GM12878 (cell line): ENCODE measurements around the gene BNIPL. TPM values are rescaled to one million over a fixed set of nuclear protein-coding genes. Genes with fewer than 3 reads are reported as not detected.

Source experiments
- ATAC-seq: fragments of 200-7000 bp; cut with Tn5 transposase; 3 replicates; pipeline ENCODE4 v1.9.1; 2020; ENCODE audit warnings: mild to moderate bottlenecking, moderate library complexity
- BruUV-seq: library from RNA; stranded (reverse); fragments of 400-500 nt; replicated peaks from 2 replicates; lab custom pipeline; 2021; lab: Mats Ljungman, UMichigan
- CTCF ChIA-PET: fragments of 300-600 bp; sonication (Branson Sonifier 250); formaldehyde crosslinking; extraction: SDS; loops from one replicate; lab custom pipeline; 2021; ENCODE audit warnings: inconsistent platforms; lab: Yijun Ruan, JAX
- POLR2A ChIA-PET: fragments of 350-600 bp; formaldehyde crosslinking; extraction: SDS; loops from one replicate; lab custom pipeline; 2021; ENCODE audit warnings: inconsistent platforms; lab: Charles Lee
- RAD21 ChIA-PET: fragments of 300-600 bp; sonication (Branson Sonifier 250); formaldehyde crosslinking; loops from one replicate; lab custom pipeline; 2023; ENCODE audit warnings: antibody characterized with exemption; ENCODE audit not compliant: unreplicated experiment; lab: Charles Lee
- SMC1A ChIA-PET: fragments of 300-600 bp; sonication (Branson Sonifier 250); formaldehyde crosslinking; loops from one replicate; lab custom pipeline; 2023; ENCODE audit not compliant: unreplicated experiment, uncharacterized antibody; lab: Charles Lee
- DNase-seq: peaks from one replicate; pipeline ENCODE4 v3.0.0-alpha.2; 2011; ENCODE audit warnings: low read depth, low spot score
- FAIRE-seq: peaks from 3 replicates; lab custom pipeline; 2011; peaks lifted over from hg19 to GRCh38; lab: Jason Lieb, UNC
- H2AFZ ChIP-seq: 2 replicates; pipeline ENCODE4 v1.6.0; 2011; ENCODE audit warnings: low read depth, low read length, control low read depth; ENCODE audit not compliant: control insufficient read depth
- H3K27ac ChIP-seq: 2 replicates; pipeline ENCODE4 v1.5.1; 2011; ENCODE audit warnings: control low read depth; ENCODE audit not compliant: control insufficient read depth, insufficient read depth
- H3K27me3 ChIP-seq, 2 experiments: replicated peaks in 1 of 2; 2 replicates each; pipeline versions ENCODE4 v1.6.0 to v1.6.1; 2011; ENCODE audit warnings: low read length in 1 of 2; ENCODE audit not compliant: control insufficient read depth in 2 of 2, insufficient read depth in 2 of 2
- H3K36me3 ChIP-seq, 2 experiments: 2 replicates each; pipeline ENCODE4 v1.5.1; 2011; ENCODE audit warnings: low read length in 1 of 2; ENCODE audit not compliant: control insufficient read depth in 2 of 2, insufficient read depth in 2 of 2
- H3K4me1 ChIP-seq: 2 replicates; pipeline ENCODE4 v1.6.1; 2011; ENCODE audit warnings: mild to moderate bottlenecking, low read length, moderate library complexity, mixed read lengths; ENCODE audit not compliant: control insufficient read depth, insufficient read depth
- H3K4me2 ChIP-seq: 2 replicates; pipeline ENCODE4 v1.6.0; 2011; ENCODE audit warnings: control low read depth; ENCODE audit not compliant: control insufficient read depth, insufficient read depth
- H3K4me3 ChIP-seq: fragments of 200-600 bp; sonication (generic); 2 replicates; pipeline ENCODE4 v1.5.1; 2016
- H3K79me2 ChIP-seq: 2 replicates; pipeline ENCODE4 v1.6.0; 2011; ENCODE audit warnings: low read length; ENCODE audit not compliant: control insufficient read depth, insufficient read depth
- H3K9ac ChIP-seq: 2 replicates; pipeline ENCODE4 v1.8.0; 2011; ENCODE audit warnings: low read length, control low read depth, mixed read lengths; ENCODE audit not compliant: control insufficient read depth, insufficient read depth
- H3K9me3 ChIP-seq: replicated peaks from 3 replicates; pipeline ENCODE4 v1.5.1; 2011; ENCODE audit warnings: mild to moderate bottlenecking, low read length; ENCODE audit not compliant: control insufficient read depth, insufficient read depth
- H4K20me1 ChIP-seq: 2 replicates; pipeline ENCODE4 v1.6.0; 2011; ENCODE audit not compliant: control insufficient read depth, insufficient read depth
- BMI1 ChIP-seq: fragments of 450-650 bp; IDR thresholded peaks from 2 replicates; pipeline ENCODE4 v1.6.1; 2016; ENCODE audit warnings: mild to moderate bottlenecking, moderate library complexity, borderline replicate concordance
- KAT2A ChIP-seq: conservative IDR thresholded peaks from 2 replicates; pipeline ENCODE4 v1.6.1; 2011; ENCODE audit warnings: low read depth, low read length; ENCODE audit not compliant: control insufficient read depth
- MYC ChIP-seq: IDR thresholded peaks from 2 replicates; pipeline ENCODE4 v1.6.1; 2011; ENCODE audit warnings: mild to moderate bottlenecking, low read length, moderate library complexity, inconsistent platforms; ENCODE audit not compliant: insufficient read depth, insufficient replicate concordance, insufficient read length, severe bottlenecking
- RAD51 ChIP-seq: fragments of 450-650 bp; IDR thresholded peaks from 2 replicates; pipeline ENCODE4 v1.6.1; 2016; ENCODE audit warnings: moderate library complexity, mild to moderate bottlenecking, inconsistent platforms
- WGBS: methylation state at CpG from one replicate; pipeline ENCODE4 v1.1.6; 2016; ENCODE audit warnings: low lambda C conversion rate; ENCODE audit not compliant: insufficient replicate concordance, insufficient coverage; ENCODE audit errors: missing lambda C conversion rate; 5-methylcytosine and 5-hydroxymethylcytosine counted together
- in situ Hi-C: fragments of 300-500 bp; cut with MboI; formaldehyde crosslinking; loops from 9 replicates; pipeline ENCODE4 v1.14.3; 2018; ENCODE audit warnings: mixed read lengths
- intact Hi-C: fragments of 100-400 bp; cut with micrococcal nuclease; formaldehyde crosslinking; loops from one replicate; pipeline ENCODE4 v1.14.2; 2022; ENCODE audit not compliant: unreplicated experiment
- polyA plus RNA-seq, 11 experiments: library from polyadenylated mRNA; depleted of rRNA in 4 of 11; unstranded in 6 of 11; stranded (reverse) in 5 of 11; fragments of >200 nt; fragmentation: Nextera tagmentation in 4 of 11; fragmentation: Illumina TruSeq in 1 of 11; extraction: Ambion mirVana in 4 of 11; extraction: Trizol in 1 of 11; gene quantifications; 1 replicate in 1 of 11; 2 replicates in 10 of 11; pipeline versions ENCODE4 v1.2.1 to v1.2.3, GENCODE V29; 2011 to 2016; ENCODE audit warnings: inconsistent platforms in 2 of 11, missing spikeins in 2 of 11, low read depth in 1 of 11
- total RNA-seq, 4 experiments: library from RNA; depleted of rRNA in 3 of 4; stranded (reverse); fragments of >200 nt in 3 of 4; fragmentation: Illumina TruSeq in 1 of 4; extraction: Trizol in 1 of 4; gene quantifications; 2 replicates each; pipeline versions ENCODE4 v1.2.1 to v1.2.3, GENCODE V29; 2013 to 2021

Gene BNIPL
- total and polyA plus RNA-seq, 10 of the 15 experiments (the other 5 are each of a cell fraction or from before 2014, with no cell fraction given): 0.05 to 1.1 (median 0.17) TPM

GRCh38 chr1:150999051-150999674 is 37.2 kb upstream of the BNIPL start:
- Histone ChIP-seq H3K27me3 (no peaks in the 10 kb centered on the region), H3K9me3 (no peaks in the 10 kb centered on the region), H3K36me3 (no peaks in the 10 kb centered on the region; a peak in 1 of 4 replicates), H3K4me2 (no peak overlapping the region), H3K9ac (no peak overlapping the region), H4K20me1 (no peaks in the 10 kb centered on the region), H3K27ac (no peak overlapping the region), H3K4me1 (peaks cover 4% of the 10 kb centered on the region; the same call in 1 of the 2 replicates), H3K4me3 (no peak overlapping the region), H3K79me2 (no peaks in the 10 kb centered on the region; the same call in 1 of the 2 replicates), H2AFZ (no peak overlapping the region)
- ATAC-seq: no peak
- intact Hi-C loops: loop anchor here (10.0 kb wide), 1 partner anchor 744 kb away; the partner anchor contains the start of gene CA14
- FAIRE-seq: no peak
- no peak for TF ChIP-seq RAD51
- no peak for TF ChIP-seq KAT2A
- in situ Hi-C loops: loop anchor here (5.0 kb wide), 1 partner anchor 742 kb away; the partner anchor contains the start of gene CA14
- BruUV-seq: no TSS peak
- DNase-seq: no peak
- 67% methylated on average over 17 of the region's 17 CpGs for WGBS
- RAD21 ChIA-PET: interaction anchor here (0.6 kb wide), 1 partner anchor 107 kb away, joined by 3 read pairs; no protein-coding TSS in a partner anchor
- CTCF ChIA-PET: interaction anchor here (0.7 to 16.2 kb wide), 5 partner anchors 18 to 158 kb away, joined by 3 to 252 read pairs (median 4); partner anchors contain the start of genes ANXA9, CERS2 and TNFAIP8L2
- POLR2A ChIA-PET: no interaction called here
- SMC1A ChIA-PET: interaction anchor here (0.7 to 2.0 kb wide), 2 partner anchors 11 to 1062 kb away, joined by 3 to 5 read pairs; no protein-coding TSS in a partner anchor

- ChIA-PET SMC1A (interaction anchor here (0.5 to 2.0 kb wide), 3 partner anchors 12 to 1063 kb away, joined by 3 to 5 read pairs (median 3); no protein-coding TSS in a partner anchor), RAD21 (no interaction called here)
- no TSS peak for BruUV-seq
Measured at GRCh38 chr1:150999926-151000325, 36.5 kb upstream of the BNIPL start.

More at GRCh38 chr1:150999926-151000325, 36.5 kb upstream of the BNIPL start:
- CTCF ChIA-PET: interaction anchor here (0.7 to 16.2 kb wide), 5 partner anchors 19 to 157 kb away, joined by 3 to 252 read pairs (median 4); partner anchors contain the start of genes ANXA9, CERS2 and TNFAIP8L2
- Histone ChIP-seq H3K4me2 (no peak overlapping the region), H3K4me1 (peaks cover 4% of the 10 kb centered on the region; the same call in 1 of the 2 replicates), H3K79me2 (no peaks in the 10 kb centered on the region; the same call in 1 of the 2 replicates), H3K4me3 (no peak overlapping the region), H3K9me3 (no peaks in the 10 kb centered on the region)
- ATAC-seq: no peak
- TF ChIP-seq BMI1: no peak
- TF ChIP-seq MYC: no peak
- no peak for TF ChIP-seq RAD51
- TF ChIP-seq, all 136 proteins: peak for 0
- POLR2A ChIA-PET: no interaction called here
- H3K27me3 ChIP-seq: no peaks in the 10 kb centered on the region
- H4K20me1 ChIP-seq: no peaks in the 10 kb centered on the region
- H2AFZ ChIP-seq: no peak overlapping the region
- DNase-seq (no peak), FAIRE-seq (no peak)
- 96% methylated on average over 2 of the region's 2 CpGs for WGBS
- no peak overlapping the region for H3K9ac ChIP-seq
- no peak overlapping the region for H3K27ac ChIP-seq
- in situ Hi-C loops: loop anchor here (5.0 kb wide), 1 partner anchor 743 kb away; the partner anchor contains the start of gene CA14
- no peaks in the 10 kb centered on the region; a peak in 1 of 4 replicates for H3K36me3 ChIP-seq
- intact Hi-C loops: loop anchor here (10.0 kb wide), 1 partner anchor 745 kb away; the partner anchor contains the start of gene CA14
